Activated CD8-positive, alpha-beta memory T cell treated with anti-CD3 and anti-CD28 coated beads for 1 hour (primary cell): Measurements from ENCODE around the gene LRRN3.

Experiments
- DNase-seq, 2 donors: peaks; one replicate each; pipeline ENCODE4 v3.0.0-alpha.2; 2020; ENCODE audit warnings: low read depth in 1 of 2; ENCODE audit errors: extremely low read depth in 1 of 2

Gene LRRN3

DNA sequence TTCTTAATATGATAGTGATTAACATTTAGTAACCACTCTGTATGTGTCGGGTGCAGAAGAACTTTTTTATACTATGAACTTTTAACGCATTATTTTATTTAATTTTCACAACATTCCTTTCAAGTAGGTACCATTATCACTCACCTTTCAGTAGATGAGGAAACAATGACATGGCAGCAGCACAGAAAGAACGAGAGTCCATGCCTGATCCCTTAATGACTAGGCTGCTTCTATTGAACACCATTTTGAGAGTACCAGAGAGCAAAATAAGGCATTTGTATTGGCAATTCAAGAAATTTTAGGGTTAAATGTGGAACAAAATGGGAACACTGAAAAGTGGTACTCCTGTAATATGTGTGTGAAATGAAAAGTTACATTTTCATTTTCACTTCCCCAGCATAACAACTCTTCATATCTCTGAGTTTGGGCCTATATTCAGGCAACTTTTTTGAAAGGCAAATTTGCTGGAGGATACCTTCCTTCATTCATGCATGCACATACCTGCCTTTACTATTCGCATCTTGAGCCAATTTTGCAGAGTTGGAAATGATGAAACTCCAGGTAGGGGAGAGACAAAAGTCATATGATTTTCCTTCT, 12.8 kb downstream of the LRRN3 start:
- DNase-seq, result no peak

DNA sequence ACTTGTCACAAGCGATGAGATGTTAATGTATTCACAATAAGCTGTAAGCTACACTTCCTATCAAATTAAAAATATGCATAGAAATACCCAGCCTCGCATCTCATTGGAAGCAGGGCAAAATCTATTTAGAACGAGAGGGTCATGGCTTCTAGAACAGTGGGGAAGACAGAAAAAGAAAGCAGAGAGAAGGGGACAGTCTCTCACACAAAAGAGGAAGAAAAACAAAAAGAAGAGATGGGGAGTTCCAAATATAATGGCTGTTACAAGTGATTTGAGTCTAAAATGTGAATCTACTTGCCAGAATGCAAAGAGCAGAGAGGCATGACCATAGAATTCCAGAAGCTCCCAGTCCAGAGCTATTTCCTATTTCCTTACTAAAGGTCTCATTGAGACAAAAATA, 13.8 kb downstream of the LRRN3 start:
- no peak for DNase-seq

GRCh38 chr7:111105269-111105668, 14.3 kb downstream of the LRRN3 start:
- no peak for DNase-seq

- no peak for DNase-seq
Measured at GRCh38 chr7:111107579-111107978, 16.7 kb downstream of the LRRN3 start.

GRCh38 chr7:111108000-111108399, 17.1 kb downstream of the LRRN3 start:
- DNase-seq, result no peak

GRCh38 chr7:111108496-111108895, 17.6 kb downstream of the LRRN3 start:
- no peak for DNase-seq

DNA sequence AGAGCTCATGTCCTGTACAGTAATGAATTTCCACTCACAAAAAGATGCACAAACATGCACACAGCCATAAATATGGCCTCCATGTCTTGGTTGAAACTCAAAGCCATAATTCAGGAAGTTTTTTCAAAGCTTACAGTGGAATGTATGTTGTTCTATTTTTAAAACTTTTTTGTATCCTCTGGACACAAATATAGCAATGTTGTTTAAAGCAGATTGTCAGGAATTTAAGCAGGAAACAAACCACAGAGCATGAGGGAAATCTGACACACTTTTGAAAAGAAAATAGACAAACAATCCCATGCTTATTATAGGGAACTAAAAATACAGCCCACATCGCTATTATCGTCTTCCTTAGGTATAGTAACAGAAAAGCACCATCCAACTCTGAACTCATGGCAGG, 21.5 kb downstream of the LRRN3 start:
- DNase-seq, result no peak

DNA sequence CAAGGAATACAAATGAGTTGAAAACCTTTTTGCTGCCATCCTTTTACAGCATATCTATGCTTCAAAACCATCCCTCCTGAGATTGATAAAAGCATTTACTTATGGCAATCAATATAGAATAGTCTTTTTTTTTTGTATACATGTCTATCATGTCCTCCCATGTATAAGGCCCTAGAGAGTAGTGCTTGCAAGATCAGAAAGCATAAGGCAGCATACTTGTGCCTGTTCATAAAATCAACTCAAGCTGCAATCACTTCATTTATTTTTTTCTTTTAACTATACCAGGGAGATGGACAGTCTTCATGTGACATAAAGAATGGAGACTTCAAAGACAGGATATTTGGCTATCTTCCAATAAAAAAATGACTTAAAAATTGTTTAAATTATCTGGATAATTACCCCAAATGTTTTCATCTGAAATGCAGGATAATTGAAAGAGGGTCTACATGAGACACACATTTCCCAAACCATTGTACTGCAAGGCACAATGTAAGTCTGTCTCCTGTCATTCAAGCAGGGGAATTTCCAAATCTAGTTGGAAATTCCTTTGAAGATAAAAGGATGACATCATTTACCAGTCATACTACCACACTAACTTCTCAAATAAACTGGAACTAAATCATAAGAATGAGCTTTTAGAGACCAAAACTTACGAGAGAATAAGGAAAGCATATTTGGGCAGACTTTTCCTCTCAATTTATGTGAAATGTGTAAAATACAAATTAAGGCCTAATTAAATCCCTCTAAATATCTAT, 22.5 kb downstream of the LRRN3 start:
- DNase-seq, result no peak

- DNase-seq, result no peak
Measured at GRCh38 chr7:111115966-111116365, 25.0 kb downstream of the LRRN3 start.

GRCh38 chr7:111126987-111127386, 36.1 kb downstream of the LRRN3 start:
- DNase-seq, result no peak

- DNase-seq, result no peak
Measured at GRCh38 chr7:111129435-111129834, 38.5 kb downstream of the LRRN3 start.

GRCh38 chr7:111132833-111133232, 41.9 kb downstream of the LRRN3 start:
- no peak for DNase-seq

DNA sequence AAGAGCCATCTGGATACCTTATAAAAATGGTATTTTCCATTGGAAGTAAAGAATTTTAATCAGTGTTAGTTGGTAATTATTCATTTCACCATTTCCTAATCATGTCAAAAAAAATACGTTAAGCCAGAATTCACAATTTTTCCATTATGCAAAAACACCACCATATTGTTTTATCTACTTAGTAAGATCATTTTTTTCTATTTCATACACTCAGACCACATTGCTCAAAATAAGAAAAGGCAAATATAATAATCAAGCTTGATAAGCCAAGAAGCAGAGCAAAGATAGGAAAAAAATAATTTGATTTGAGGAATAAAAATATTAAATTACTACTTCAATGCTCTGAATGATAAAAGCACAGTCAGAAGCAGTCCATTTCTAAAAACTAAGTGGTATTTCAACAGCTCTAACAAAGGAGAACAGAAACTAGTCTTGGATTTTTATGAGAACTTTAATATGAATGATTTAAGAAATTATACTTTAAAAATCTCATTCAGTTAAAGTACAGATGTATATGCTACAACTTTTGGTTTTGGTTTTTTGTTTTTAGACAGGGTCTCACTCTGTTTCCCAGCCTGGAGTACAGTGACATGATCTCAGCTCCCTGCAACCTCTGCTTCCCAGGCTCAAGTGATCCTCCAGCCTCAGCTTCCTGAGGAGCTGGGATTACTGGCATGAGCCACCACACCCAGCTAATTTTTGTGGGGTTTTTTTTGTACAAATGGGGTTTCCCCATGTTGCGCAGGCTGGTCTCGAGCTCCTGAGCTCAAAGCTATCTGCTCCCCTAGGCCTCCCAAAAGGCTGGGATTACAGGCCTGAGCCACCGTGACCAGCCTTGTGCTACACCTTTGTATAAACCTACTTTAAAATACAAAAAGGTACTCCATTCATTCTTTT, 46.6 kb downstream of the LRRN3 start:
- no peak for DNase-seq

GRCh38 chr7:111138193-111138569, 47.3 kb downstream of the LRRN3 start:
- DNase-seq, result peak; percentile 9 to 13

GRCh38 chr7:111138586-111138985, 47.7 kb downstream of the LRRN3 start:
- DNase-seq, result no peak

GRCh38 chr7:111140091-111140865, 49.4 kb downstream of the LRRN3 start:
- DNase-seq, result no peak

- no peak for DNase-seq
Measured at GRCh38 chr7:111145472-111145871, 54.5 kb downstream of the LRRN3 start.

GRCh38 chr7:111146136-111146535, 55.2 kb downstream of the LRRN3 start:
- DNase-seq, result no peak

DNA sequence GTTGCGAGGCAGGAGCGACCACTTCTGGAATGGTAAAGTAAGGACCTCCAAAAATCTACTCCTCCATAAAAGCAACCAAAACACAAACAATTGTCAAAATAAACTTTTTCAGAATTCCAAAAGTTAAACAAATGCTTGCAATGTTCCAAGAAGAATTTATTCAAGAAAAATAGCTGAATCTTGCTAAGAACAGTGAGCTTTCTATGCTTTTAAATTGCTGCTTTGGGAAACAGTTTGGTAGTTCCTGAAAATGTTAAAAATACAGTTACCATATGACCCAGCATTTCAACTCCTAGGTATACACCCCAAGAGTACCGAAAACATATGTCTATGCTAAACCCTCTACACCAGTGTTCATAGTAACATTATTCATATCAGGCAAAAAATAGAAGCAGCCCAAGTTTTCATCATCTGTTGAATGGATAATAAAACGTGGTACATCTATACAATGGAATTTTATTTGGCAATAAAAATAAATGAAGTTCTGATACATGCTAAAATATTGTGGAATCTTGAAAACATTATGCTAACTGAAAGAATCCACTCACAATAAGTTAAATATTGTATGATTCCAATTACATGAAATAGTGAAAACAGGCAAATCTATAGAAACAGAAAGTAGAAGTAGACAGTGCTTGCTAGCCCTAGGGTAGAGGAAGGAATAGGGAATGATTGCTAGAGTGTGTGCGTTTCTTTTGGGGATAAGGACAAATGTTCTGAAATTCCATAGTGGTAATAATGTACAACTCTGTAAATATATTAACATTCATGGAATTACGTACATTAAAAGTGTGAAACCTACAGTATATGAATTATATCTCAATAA, 57.0 kb downstream of the LRRN3 start:
- no peak for DNase-seq

DNA sequence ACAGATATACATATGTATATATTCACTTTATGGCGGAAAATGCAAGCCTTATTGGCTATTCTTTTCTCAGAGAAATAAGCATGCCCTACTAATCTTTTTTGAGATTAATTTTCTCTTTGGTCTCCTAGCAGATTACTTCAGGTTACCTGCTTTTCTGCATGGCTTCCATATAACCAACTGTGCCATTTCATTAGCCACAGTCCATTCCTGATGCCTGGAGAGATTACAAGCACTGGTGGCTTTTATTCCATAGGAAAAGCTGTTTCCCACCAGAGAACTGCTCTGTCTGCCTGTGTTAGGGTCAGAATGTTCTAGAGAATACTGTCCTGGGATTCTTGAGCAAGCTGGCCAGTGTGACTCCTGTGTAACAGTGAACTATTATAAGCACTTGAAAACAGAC, 59.8 kb downstream of the LRRN3 start:
- no peak for DNase-seq
